Measurements from ENCODE around the gene PDE2A.

The PDE2A gene

GRCh38 chr11:72635933-72636332 lies 38.3 kb downstream of the PDE2A start:
- Histone ChIP-seq H3K36me3 (ENCODE audit: insufficient read depth, low read length) (no peaks in the 10 kb centered on the region), H3K9ac (ENCODE audit: low read depth, low read length) (no peak overlapping the region), H3K4me1 (ENCODE audit: insufficient read depth, low read length) (peaks cover 37% of the 10 kb centered on the region), H3K9me3 (ENCODE audit: control insufficient read depth, insufficient read depth, low read length) (no peaks in the 10 kb centered on the region)

- H3K4me1 ChIP-seq (ENCODE audit: insufficient read depth, low read length) = peaks cover 37% of the 10 kb centered on the region
Measured at GRCh38 chr11:72635309-72635915, 38.8 kb downstream of the PDE2A start.

GRCh38 chr11:72634472-72635095 lies 39.6 kb downstream of the PDE2A start:
- no peaks in the 10 kb centered on the region for H3K36me3 ChIP-seq (ENCODE audit: insufficient read depth, low read length)
- H3K9me3 ChIP-seq (ENCODE audit: control insufficient read depth, insufficient read depth, low read length) = no peaks in the 10 kb centered on the region
- no peak overlapping the region for H3K9ac ChIP-seq (ENCODE audit: low read depth, low read length)
- H3K4me1 ChIP-seq (ENCODE audit: insufficient read depth, low read length) = peaks cover 37% of the 10 kb centered on the region

More at GRCh38 chr11:72635309-72635915, 38.8 kb downstream of the PDE2A start:
- Histone ChIP-seq H3K9ac (ENCODE audit: low read depth, low read length) (no peak overlapping the region), H3K36me3 (ENCODE audit: insufficient read depth, low read length) (no peaks in the 10 kb centered on the region), H3K9me3 (ENCODE audit: control insufficient read depth, insufficient read depth, low read length) (no peaks in the 10 kb centered on the region)

GRCh38 chr11:72634016-72634415 lies 40.2 kb downstream of the PDE2A start:
- Histone ChIP-seq H3K36me3 (ENCODE audit: insufficient read depth, low read length) (no peaks in the 10 kb centered on the region), H3K9me3 (ENCODE audit: control insufficient read depth, insufficient read depth, low read length) (no peaks in the 10 kb centered on the region), H3K9ac (ENCODE audit: low read depth, low read length) (no peak overlapping the region), H3K4me1 (ENCODE audit: insufficient read depth, low read length) (peaks cover 37% of the 10 kb centered on the region)

DNA sequence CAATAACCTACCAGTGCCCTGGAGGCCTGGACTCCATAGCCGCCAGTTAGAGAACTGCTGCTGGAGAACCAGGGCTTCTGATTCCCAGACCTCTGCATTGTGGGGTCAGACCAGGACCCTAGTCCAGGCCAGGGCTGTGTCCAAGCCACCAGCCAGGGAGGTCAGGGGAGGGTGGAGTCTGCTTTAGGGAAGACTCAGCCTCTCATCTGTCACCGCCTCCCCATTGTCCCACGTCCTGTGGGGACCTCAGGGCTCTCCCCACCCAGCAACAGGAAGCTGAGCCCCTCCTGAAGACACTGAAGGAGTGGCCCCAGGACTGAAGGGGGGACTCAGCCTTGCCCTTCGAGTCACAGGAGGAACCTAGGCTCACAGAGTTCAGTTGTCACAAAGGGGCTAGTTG lies 41.2 kb downstream of the PDE2A start:
- peaks cover 37% of the 10 kb centered on the region for H3K4me1 ChIP-seq (ENCODE audit: insufficient read depth, low read length)
- no peaks in the 10 kb centered on the region for H3K36me3 ChIP-seq (ENCODE audit: insufficient read depth, low read length)
- H3K9ac ChIP-seq (ENCODE audit: low read depth, low read length) = no peak overlapping the region
- H3K9me3 ChIP-seq (ENCODE audit: control insufficient read depth, insufficient read depth, low read length) = no peaks in the 10 kb centered on the region

DNA sequence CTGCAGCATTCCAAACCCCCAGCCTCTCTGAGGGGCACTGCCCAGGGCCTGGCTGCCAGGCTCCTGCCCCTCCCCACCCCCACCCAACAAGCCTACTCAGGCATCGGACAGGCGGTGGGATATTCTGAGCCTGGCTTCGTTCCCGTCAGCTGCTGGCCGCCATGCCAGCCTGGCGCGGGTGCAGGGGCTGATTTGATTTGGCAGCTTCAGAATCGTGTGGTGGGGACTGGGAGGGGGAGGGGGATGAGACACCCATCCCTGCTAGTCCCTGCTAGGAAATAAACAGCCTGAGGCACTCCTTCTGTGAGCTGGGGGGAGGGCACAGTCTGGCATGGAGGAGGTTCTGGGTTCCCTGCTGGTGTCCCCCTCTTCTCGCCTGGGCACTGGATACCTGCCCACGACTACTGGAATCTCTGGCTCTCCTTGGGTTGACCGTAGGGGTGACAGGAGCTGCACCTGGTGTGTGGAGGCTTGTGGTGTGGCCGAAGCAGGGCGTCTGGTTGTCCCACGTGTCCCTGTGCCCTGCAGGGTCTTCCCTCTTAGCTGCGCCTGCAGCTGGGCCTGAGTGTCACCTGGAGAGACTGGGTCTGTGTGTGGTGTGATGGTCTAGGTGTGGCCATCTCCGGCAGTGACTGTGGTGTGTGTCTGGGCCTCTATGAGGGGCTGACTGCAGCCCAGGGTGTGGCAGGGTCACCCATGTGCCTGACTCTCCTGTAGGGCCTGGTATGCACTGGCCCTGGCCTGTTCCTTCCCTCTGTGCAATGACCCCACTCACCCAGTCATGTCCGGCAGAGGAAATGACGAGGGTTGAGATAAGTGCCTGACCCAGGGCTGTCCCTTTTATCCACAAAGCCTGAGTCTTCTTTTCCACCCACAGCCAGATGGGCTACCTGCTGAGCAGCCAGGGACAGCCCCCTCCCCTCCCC lies 42.2 kb downstream of the PDE2A start:
- no peaks in the 10 kb centered on the region for H3K36me3 ChIP-seq (ENCODE audit: insufficient read depth, low read length)

GRCh38 chr11:72630104-72630852 lies 43.9 kb downstream of the PDE2A start:
- Histone ChIP-seq H3K36me3 (ENCODE audit: insufficient read depth, low read length) (no peaks in the 10 kb centered on the region), H3K9me3 (ENCODE audit: control insufficient read depth, insufficient read depth, low read length) (no peaks in the 10 kb centered on the region), H3K9ac (ENCODE audit: low read depth, low read length) (no peak overlapping the region), H3K4me1 (ENCODE audit: insufficient read depth, low read length) (peaks cover 20% of the 10 kb centered on the region)

More for the DNA sequence above, 42.2 kb downstream of the PDE2A start:
- H3K4me1 ChIP-seq (ENCODE audit: insufficient read depth, low read length) = peaks cover 29% of the 10 kb centered on the region
- H3K9me3 ChIP-seq (ENCODE audit: control insufficient read depth, insufficient read depth, low read length) = no peaks in the 10 kb centered on the region
- H3K9ac ChIP-seq (ENCODE audit: low read depth, low read length) = no peak overlapping the region

- Histone ChIP-seq H3K4me1 (ENCODE audit: insufficient read depth, low read length) (peaks cover 16% of the 10 kb centered on the region; the same call in 1 of the 2 replicates), H3K9me3 (ENCODE audit: control insufficient read depth, insufficient read depth, low read length) (no peaks in the 10 kb centered on the region), H3K9ac (ENCODE audit: low read depth, low read length) (no peak overlapping the region), H3K36me3 (ENCODE audit: insufficient read depth, low read length) (no peaks in the 10 kb centered on the region)
Measured at GRCh38 chr11:72629266-72629665, 45.0 kb downstream of the PDE2A start.

DNA sequence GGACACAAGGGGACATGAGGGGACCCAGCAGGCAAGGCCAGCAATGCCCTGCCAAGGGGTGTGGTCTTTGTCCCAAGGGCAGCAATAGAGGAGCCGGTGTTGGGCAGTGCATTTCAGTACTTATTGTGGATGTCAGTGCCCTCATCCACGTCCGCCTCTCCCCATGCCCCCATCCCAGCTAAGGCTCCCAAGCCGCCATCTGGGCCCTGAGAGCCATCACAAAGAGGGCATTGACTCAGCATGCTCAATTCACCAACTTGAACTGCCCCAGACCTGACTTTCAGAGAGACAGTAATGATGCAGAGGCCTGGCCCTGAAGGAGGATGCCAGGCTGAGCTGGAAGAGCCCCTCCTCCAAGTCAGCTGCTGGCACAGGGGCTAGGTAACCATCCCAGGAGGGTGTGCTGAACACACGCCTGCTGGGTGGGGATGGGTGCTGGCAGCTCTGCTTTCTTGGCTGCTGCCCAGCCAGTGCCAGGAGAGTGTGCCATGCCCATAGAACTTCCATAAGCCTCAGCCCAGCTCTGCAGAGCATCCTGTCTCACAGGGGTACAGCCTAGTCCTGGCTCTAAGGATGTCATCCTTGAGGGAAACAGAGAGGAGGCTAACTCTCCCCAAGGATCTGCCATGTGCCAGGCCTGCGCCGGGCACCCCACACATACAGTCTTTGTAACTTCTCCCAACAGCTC lies 46.5 kb downstream of the PDE2A start:
- Histone ChIP-seq H3K9me3 (ENCODE audit: control insufficient read depth, insufficient read depth, low read length) (no peaks in the 10 kb centered on the region), H3K36me3 (ENCODE audit: insufficient read depth, low read length) (no peaks in the 10 kb centered on the region), H3K9ac (ENCODE audit: low read depth, low read length) (no peak overlapping the region), H3K4me1 (ENCODE audit: insufficient read depth, low read length) (peaks cover 16% of the 10 kb centered on the region; the same call in 1 of the 2 replicates)

GRCh38 chr11:72626414-72626936 lies 47.7 kb downstream of the PDE2A start:
- no peaks in the 10 kb centered on the region for H3K9me3 ChIP-seq (ENCODE audit: control insufficient read depth, insufficient read depth, low read length)
- no peak overlapping the region for H3K9ac ChIP-seq (ENCODE audit: low read depth, low read length)
- no peaks in the 10 kb centered on the region for H3K36me3 ChIP-seq (ENCODE audit: insufficient read depth, low read length)
- H3K4me1 ChIP-seq (ENCODE audit: insufficient read depth, low read length) = peaks cover 8% of the 10 kb centered on the region; the same call in 1 of the 2 replicates

GRCh38 chr11:72625691-72626413 lies 48.4 kb downstream of the PDE2A start:
- peaks cover 8% of the 10 kb centered on the region; the same call in 1 of the 2 replicates for H3K4me1 ChIP-seq (ENCODE audit: insufficient read depth, low read length)
- no peaks in the 10 kb centered on the region for H3K36me3 ChIP-seq (ENCODE audit: insufficient read depth, low read length)
- H3K9ac ChIP-seq (ENCODE audit: low read depth, low read length) = no peak overlapping the region
- no peaks in the 10 kb centered on the region for H3K9me3 ChIP-seq (ENCODE audit: control insufficient read depth, insufficient read depth, low read length)

- Histone ChIP-seq H3K4me1 (ENCODE audit: insufficient read depth, low read length) (peaks cover 8% of the 10 kb centered on the region; the same call in 1 of the 2 replicates), H3K36me3 (ENCODE audit: insufficient read depth, low read length) (no peaks in the 10 kb centered on the region), H3K9me3 (ENCODE audit: control insufficient read depth, insufficient read depth, low read length) (no peaks in the 10 kb centered on the region), H3K9ac (ENCODE audit: low read depth, low read length) (no peak overlapping the region)
Measured at GRCh38 chr11:72624496-72625201, 49.6 kb downstream of the PDE2A start.

Measured in ES-I3 (cell line).